Measurements from ENCODE around the gene BTBD19. TPM values are rescaled to one million over a fixed set of nuclear protein-coding genes. Genes with fewer than 3 reads are reported as not detected.
"Not testable (repeated sequence)": the region's sequence is repeated elsewhere in the genome, so short reads cannot be mapped to it uniquely, and the experiment has no call there.

Gene BTBD19
- polyA plus RNA-seq, 2 of the 4 experiments (the other 2 are of a cell fraction) = 4.7 to 7.4 TPM

- no peak for TF ChIP-seq ELK1 (IDR thresholded peaks at IDR 0.05; ENCODE audit: low read depth, low read length)
- TF ChIP-seq NR3C1 (IDR thresholded peaks at IDR 0.05) = no peak
- TF ChIP-seq CBX2 (IDR thresholded peaks at IDR 0.05; ENCODE audit: borderline replicate concordance, low read depth) = no peak
- TF ChIP-seq, protein P1, sequence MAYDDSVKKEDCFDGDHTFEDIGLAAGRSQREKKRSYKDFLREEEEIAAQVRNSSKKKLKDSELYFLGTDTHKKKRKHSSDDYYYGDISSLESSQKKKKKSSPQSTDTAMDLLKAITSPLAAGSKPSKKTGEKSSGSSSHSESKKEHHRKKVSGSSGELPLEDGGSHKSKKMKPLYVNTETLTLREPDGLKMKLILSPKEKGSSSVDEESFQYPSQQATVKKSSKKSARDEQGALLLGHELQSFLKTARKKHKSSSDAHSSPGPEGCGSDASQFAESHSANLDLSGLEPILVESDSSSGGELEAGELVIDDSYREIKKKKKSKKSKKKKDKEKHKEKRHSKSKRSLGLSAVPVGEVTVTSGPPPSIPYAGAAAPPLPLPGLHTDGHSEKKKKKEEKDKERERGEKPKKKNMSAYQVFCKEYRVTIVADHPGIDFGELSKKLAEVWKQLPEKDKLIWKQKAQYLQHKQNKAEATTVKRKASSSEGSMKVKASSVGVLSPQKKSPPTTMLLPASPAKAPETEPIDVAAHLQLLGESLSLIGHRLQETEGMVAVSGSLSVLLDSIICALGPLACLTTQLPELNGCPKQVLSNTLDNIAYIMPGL (CRISPR knock-in tag; IDR thresholded peaks at IDR 0.05; ENCODE audit: borderline replicate concordance) = no peak
- TF ChIP-seq EHF (CRISPR knock-in tag; IDR thresholded peaks at IDR 0.05) = no peak
- no peak for TF ChIP-seq KDM5A (IDR thresholded peaks at IDR 0.05)
- no peak for TF ChIP-seq EP300 (IDR thresholded peaks at IDR 0.05)
Measured at GRCh38 chr1:44811234-44811633, 2.9 kb downstream of the BTBD19 start (continued).

- Histone ChIP-seq H3K4me1 (peaks cover 59% of the 10 kb centered on the region), H3K4me3 (no peak overlapping the region), H3K9me3 (no peaks in the 10 kb centered on the region), H3K27ac (peak overlapping the region; percentile 76 to 98), H3K4me2 (peak overlapping the region; percentile 77)
- TF ChIP-seq ESRRA (IDR thresholded peaks at IDR 0.05; ENCODE audit: borderline replicate concordance, low read length) = no peak
- no peak for TF ChIP-seq MYC (IDR thresholded peaks at IDR 0.05; ENCODE audit: borderline replicate concordance, low read length)
- FAIRE-seq (no peak), DNase-seq (ENCODE audit: low read depth in 1 of 2, low spot score in 1 of 2) (no peak), ATAC-seq (peak; percentile 4 to 5; a peak in 4 of 6 replicates)
- WGBS (ENCODE audit: missing lambda C conversion rate) = 92% methylated on average over 20 of the region's 48 CpGs
- ChIA-PET POLR2A (interaction anchor here (0.6 to 4.0 kb wide), 4 partner anchors 8 to 91 kb away, joined by 3 to 34 read pairs (median 4); partner anchors contain the start of gene PLK3), CTCF (interaction anchor here (0.9 to 5.8 kb wide), 6 partner anchors 8 to 82 kb away, joined by 3 to 41 read pairs (median 7); partner anchors contain the start of genes BEST4, PLK3 and RNU5D-1)
Measured at GRCh38 chr1:44812822-44813543, 4.7 kb downstream of the BTBD19 start.

- ChIA-PET POLR2A (interaction anchor here (0.5 to 0.8 kb wide), 2 partner anchors 16 to 494 kb away, joined by 3 to 5 read pairs; partner anchors contain the start of gene PLK3), CTCF (interaction anchor here (1.2 to 5.8 kb wide), 4 partner anchors 16 to 85 kb away, joined by 5 to 41 read pairs (median 14); partner anchors contain the start of genes BEST4, PLK3 and RNU5D-1)
- not testable (repeated sequence) for H3K9me3 ChIP-seq; H3K4me3 ChIP-seq; H3K4me2 ChIP-seq; H3K27ac ChIP-seq; ATAC-seq; FAIRE-seq; DNase-seq (ENCODE audit: low read depth in 1 of 2, low spot score in 1 of 2)
- 97% methylated on average over 8 of the region's 9 CpGs for WGBS (ENCODE audit: missing lambda C conversion rate)
- H3K4me1 ChIP-seq = peaks cover 32% of the 10 kb centered on the region
Measured at GRCh38 chr1:44815926-44816325, 7.6 kb downstream of the BTBD19 start.

- H3K4me1 ChIP-seq = peaks cover 19% of the 10 kb centered on the region
- H3K4me2 ChIP-seq = no peak overlapping the region
- ChIA-PET CTCF (interaction anchor here (0.6 to 4.3 kb wide), 7 partner anchors 8 to 87 kb away, joined by 3 to 21 read pairs (median 3); partner anchors contain the start of genes BTBD19 and PLK3), POLR2A (interaction anchor here (0.6 to 3.0 kb wide), 3 partner anchors 9 to 17 kb away, joined by 3 to 57 read pairs (median 4); partner anchors contain the start of genes BTBD19, DYNLT4 and PLK3)
- DNase-seq (ENCODE audit: low read depth in 1 of 2, low spot score in 1 of 2) (no peak), FAIRE-seq (no peak), ATAC-seq (no peak)
- H3K9me3 ChIP-seq = no peaks in the 10 kb centered on the region
- 89% methylated on average over 2 of the region's 2 CpGs for WGBS (ENCODE audit: missing lambda C conversion rate)
- H3K4me3 ChIP-seq = no peak overlapping the region
- no peak overlapping the region for H3K27ac ChIP-seq
- TF ChIP-seq, protein P2, sequence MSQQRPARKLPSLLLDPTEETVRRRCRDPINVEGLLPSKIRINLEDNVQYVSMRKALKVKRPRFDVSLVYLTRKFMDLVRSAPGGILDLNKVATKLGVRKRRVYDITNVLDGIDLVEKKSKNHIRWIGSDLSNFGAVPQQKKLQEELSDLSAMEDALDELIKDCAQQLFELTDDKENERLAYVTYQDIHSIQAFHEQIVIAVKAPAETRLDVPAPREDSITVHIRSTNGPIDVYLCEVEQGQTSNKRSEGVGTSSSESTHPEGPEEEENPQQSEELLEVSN (IDR thresholded peaks at IDR 0.05; ENCODE audit: borderline replicate concordance, low read depth) = no peak
Measured at GRCh38 chr1:44817307-44817706, 9.0 kb downstream of the BTBD19 start.
